RWPE1 (cell line): ENCODE measurements around the gene SUGCT.
"Not testable (repeated sequence)": the region's sequence is repeated elsewhere in the genome, so short reads cannot be mapped to it uniquely, and the experiment has no call there.

Experiments
- CTCF ChIA-PET: fragments of 350-600 bp; sonication (Branson Sonifier 250); formaldehyde crosslinking; extraction: SDS; loops from one replicate; lab custom pipeline; 2021; lab: Yijun Ruan, JAX
- POLR2A ChIA-PET: fragments of 400-600 bp; formaldehyde crosslinking; extraction: SDS; loops from one replicate; lab custom pipeline; 2020; ENCODE audit warnings: antibody characterized with exemption; ENCODE audit not compliant: low non-redundant PET; lab: Yijun Ruan, JAX
- DNase-seq: peaks from one replicate; pipeline ENCODE4 v3.0.0; 2012; ENCODE audit warnings: low spot score
- H3K27ac ChIP-seq: fragments of 450-650 bp; 2 replicates; pipeline ENCODE4 v1.5.1; 2017
- CTCF ChIP-seq: fragments of 450-650 bp; conservative IDR thresholded peaks from 2 replicates; pipeline ENCODE4 v1.5.1; 2017; ENCODE audit warnings: low read depth, mild to moderate bottlenecking

Gene SUGCT

GRCh38 chr7:40597517-40597916 is 462.7 kb downstream of the SUGCT start:
- ChIA-PET CTCF (no interaction called here), POLR2A (no interaction called here)
- DNase-seq = no peak
- no peak overlapping the region for H3K27ac ChIP-seq
- TF ChIP-seq CTCF = no peak

GRCh38 chr7:40598915-40599314 is 464.1 kb downstream of the SUGCT start:
- POLR2A ChIA-PET = no interaction called here
- TF ChIP-seq CTCF = no peak
- DNase-seq = no peak
- H3K27ac ChIP-seq = no peak overlapping the region
- CTCF ChIA-PET = no interaction called here

GRCh38 chr7:40599836-40600235 is 465.0 kb downstream of the SUGCT start:
- no peak overlapping the region for H3K27ac ChIP-seq
- CTCF ChIA-PET = interaction anchor here (0.5 to 0.6 kb wide), 2 partner anchors 12 to 13 kb away, joined by 4 to 6 read pairs; no protein-coding TSS in a partner anchor
- POLR2A ChIA-PET = no interaction called here
- DNase-seq = no peak
- no peak for TF ChIP-seq CTCF

- POLR2A ChIA-PET, DNase-seq, H3K27ac ChIP-seq: not testable (repeated sequence)
- CTCF ChIA-PET = interaction anchor here (0.5 kb wide), 1 partner anchor 16 kb away, joined by 3 read pairs; no protein-coding TSS in a partner anchor
Observed at GRCh38 chr7:40602351-40602750, 467.5 kb downstream of the SUGCT start.

- DNase-seq = no peak
- CTCF ChIA-PET = no interaction called here
- POLR2A ChIA-PET = no interaction called here
- no peak overlapping the region for H3K27ac ChIP-seq
- TF ChIP-seq CTCF = no peak
Observed at GRCh38 chr7:40604601-40605438, 470.0 kb downstream of the SUGCT start.

GRCh38 chr7:40608321-40609075 is 473.7 kb downstream of the SUGCT start:
- ChIA-PET POLR2A (no interaction called here), CTCF (interaction anchor here (0.6 kb wide), 1 partner anchor 1026 kb away, joined by 3 read pairs; no protein-coding TSS in a partner anchor)
- DNase-seq = no peak

More at GRCh38 chr7:40608321-40609075, 473.7 kb downstream of the SUGCT start:
- no peak for TF ChIP-seq CTCF
- H3K27ac ChIP-seq = no peak overlapping the region
